ENCODE data around the gene NAV1. TPM values are rescaled to one million over a fixed set of nuclear protein-coding genes. Genes with fewer than 3 reads are reported as not detected.

The NAV1 gene
- polyA plus RNA-seq, 1 experiment: 21.6 TPM

- DNase-seq (ENCODE audit: low read depth): no peak
- H3K4me3 ChIP-seq (ENCODE audit: low read depth, low read length): peak overlapping the region; percentile 69
- TF ChIP-seq CTCF (IDR thresholded peaks at IDR 0.05; ENCODE audit: insufficient read depth, low read depth, low read length): no peak
- H3K27me3 ChIP-seq (ENCODE audit: control insufficient read depth, insufficient read depth, low read length): no peaks in the 10 kb centered on the region
- POLR2A ChIA-PET: interaction anchor here (0.5 to 0.6 kb wide), 2 partner anchors 43 to 294 kb away, joined by 3 to 4 read pairs; no protein-coding TSS in a partner anchor
- no peaks in the 10 kb centered on the region for H3K36me3 ChIP-seq (ENCODE audit: control insufficient read depth, insufficient read depth, low read length)
- CTCF ChIA-PET: interaction anchor here (0.8 to 27.3 kb wide), 4 partner anchors 22 to 56 kb away, joined by 3 to 650 read pairs (median 68); no protein-coding TSS in a partner anchor
Measured at GRCh38 chr1:201507360-201507675, 31.6 kb upstream of the NAV1 start.

GRCh38 chr1:201508809-201509208 is 30.1 kb upstream of the NAV1 start:
- Histone ChIP-seq H3K36me3 (ENCODE audit: control insufficient read depth, insufficient read depth, low read length) (no peaks in the 10 kb centered on the region), H3K27me3 (ENCODE audit: control insufficient read depth, insufficient read depth, low read length) (no peaks in the 10 kb centered on the region), H3K4me3 (ENCODE audit: low read depth, low read length) (no peak overlapping the region)
- ChIA-PET CTCF (interaction anchor here (0.8 to 27.3 kb wide), 6 partner anchors 22 to 429 kb away, joined by 3 to 650 read pairs (median 83); partner anchors contain the start of gene PHLDA3), POLR2A (no interaction called here)
- TF ChIP-seq CTCF (IDR thresholded peaks at IDR 0.05; ENCODE audit: insufficient read depth, low read depth, low read length): no peak
- peak; percentile 66 for DNase-seq (ENCODE audit: low read depth)

GRCh38 chr1:201509601-201510374 is 29.1 kb upstream of the NAV1 start:
- POLR2A ChIA-PET: no interaction called here
- H3K27me3 ChIP-seq (ENCODE audit: control insufficient read depth, insufficient read depth, low read length): no peaks in the 10 kb centered on the region
- CTCF ChIA-PET: interaction anchor here (0.8 to 27.3 kb wide), 8 partner anchors 7 to 428 kb away, joined by 3 to 650 read pairs (median 50); partner anchors contain the start of gene PHLDA3
- H3K36me3 ChIP-seq (ENCODE audit: control insufficient read depth, insufficient read depth, low read length): no peaks in the 10 kb centered on the region
- no peak overlapping the region for H3K4me3 ChIP-seq (ENCODE audit: low read depth, low read length)
- no peak for DNase-seq (ENCODE audit: low read depth)
- no peak for TF ChIP-seq CTCF (IDR thresholded peaks at IDR 0.05; ENCODE audit: insufficient read depth, low read depth, low read length)

GRCh38 chr1:201510734-201511133 is 28.2 kb upstream of the NAV1 start:
- no peaks in the 10 kb centered on the region for H3K36me3 ChIP-seq (ENCODE audit: control insufficient read depth, insufficient read depth, low read length)
- POLR2A ChIA-PET: no interaction called here
- no peaks in the 10 kb centered on the region for H3K27me3 ChIP-seq (ENCODE audit: control insufficient read depth, insufficient read depth, low read length)
- no peak for DNase-seq (ENCODE audit: low read depth)
- no peak overlapping the region for H3K4me3 ChIP-seq (ENCODE audit: low read depth, low read length)
- CTCF ChIA-PET: interaction anchor here (1.6 to 27.3 kb wide), 9 partner anchors 8 to 77 kb away, joined by 4 to 650 read pairs (median 49); no protein-coding TSS in a partner anchor
- TF ChIP-seq CTCF (IDR thresholded peaks at IDR 0.05; ENCODE audit: insufficient read depth, low read depth, low read length): no peak

- TF ChIP-seq CTCF (IDR thresholded peaks at IDR 0.05; ENCODE audit: insufficient read depth, low read depth, low read length): no peak
- ChIA-PET POLR2A (interaction anchor here (1.0 kb wide), 1 partner anchor 43 kb away, joined by 5 read pairs; the partner anchor contains the start of gene PHLDA3), CTCF (interaction anchor here (0.8 to 27.3 kb wide), 12 partner anchors 9 to 78 kb away, joined by 3 to 650 read pairs (median 41); partner anchors contain the start of gene PHLDA3)
- no peaks in the 10 kb centered on the region for H3K36me3 ChIP-seq (ENCODE audit: control insufficient read depth, insufficient read depth, low read length)
- no peak for DNase-seq (ENCODE audit: low read depth)
- no peak overlapping the region for H3K4me3 ChIP-seq (ENCODE audit: low read depth, low read length)
- H3K27me3 ChIP-seq (ENCODE audit: control insufficient read depth, insufficient read depth, low read length): no peaks in the 10 kb centered on the region
Measured at GRCh38 chr1:201511396-201511940, 27.5 kb upstream of the NAV1 start.

Measured in BJ (cell line).